Epithelial cell of alveolus of lung (primary cell): ENCODE results near the gene ID3. TPM values are rescaled to one million over a fixed set of nuclear protein-coding genes. Genes with fewer than 3 reads are reported as not detected.

Experiments
- total RNA-seq: library from RNA; depleted of rRNA; stranded (reverse); fragments of >200 nt; gene quantifications from 2 replicates; pipeline ENCODE4 v1.2.1, GENCODE V29; 2015

Gene ID3, protein sequence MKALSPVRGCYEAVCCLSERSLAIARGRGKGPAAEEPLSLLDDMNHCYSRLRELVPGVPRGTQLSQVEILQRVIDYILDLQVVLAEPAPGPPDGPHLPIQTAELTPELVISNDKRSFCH
- 114 and 706 TPM in 2 replicates for total RNA-seq

GRCh38 chr1:23559136-23559984, at the start of gene ID3:
TSS of gene ID3 (minus strand) at chr1:23559501. CDS start at chr1:23559426, 75 bp downstream.

DNA sequence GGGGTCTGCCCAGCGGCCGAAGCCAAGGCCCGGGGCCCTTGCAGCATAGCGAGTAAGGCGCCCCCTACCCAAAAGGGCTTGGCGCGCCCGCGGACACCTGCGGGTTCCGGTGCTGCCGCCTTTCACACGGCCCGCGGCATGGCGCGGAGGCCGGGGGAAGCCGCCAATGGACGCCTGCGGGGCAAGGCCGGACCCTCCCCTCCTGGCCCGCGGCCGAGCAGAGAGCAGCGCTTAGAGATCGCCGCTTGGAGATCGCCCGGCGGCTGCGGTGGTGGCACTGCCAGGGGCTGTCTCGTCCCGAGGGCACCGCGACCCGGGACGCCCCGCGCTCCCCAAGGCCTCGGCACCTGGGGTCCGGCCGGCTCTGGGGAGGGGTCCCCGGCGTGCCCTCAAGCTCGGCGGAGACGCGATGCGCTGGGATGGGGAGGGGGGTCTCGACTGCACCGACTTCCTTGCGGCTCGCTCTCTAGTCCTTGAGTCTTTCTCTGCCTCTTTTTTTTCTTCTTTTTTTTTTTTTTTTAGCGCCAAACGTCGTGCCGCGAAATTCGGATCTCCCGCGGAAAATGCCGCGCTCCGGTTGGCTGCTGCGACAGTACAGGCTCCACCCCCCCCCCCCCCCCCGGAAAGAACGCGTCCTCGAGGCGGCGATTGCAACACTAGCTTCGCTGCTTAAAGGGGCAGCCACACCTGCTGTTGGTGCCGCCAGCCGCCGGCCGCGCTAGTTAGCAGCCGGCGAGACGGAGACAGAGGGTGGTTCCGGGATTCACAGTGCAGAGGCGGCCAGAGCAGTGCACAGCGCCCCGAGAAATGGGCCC, 28.3 kb downstream of the ID3 start, which contains the start of gene E2F2:
Gene E2F2 (minus strand): TSS at position 487 of the 815 bp plus-strand sequence. CDS start 440 bp downstream, at position 47.

Other genes starting within 250 kb of the ID3 start
- 64.9 and 82.0 TPM in 2 replicates for gene HNRNPR, start 215.2 kb downstream of the ID3 start, total RNA-seq
- gene ZNF436, start 189.7 kb downstream of the ID3 start, total RNA-seq, result 8.0 and 14.3 TPM in 2 replicates
- gene TCEA3, start 134.8 kb downstream of the ID3 start, total RNA-seq, result 2.5 and 6.2 TPM in 2 replicates
- gene ASAP3, start 75.3 kb downstream of the ID3 start, total RNA-seq, result 14.5 and 38.8 TPM in 2 replicates
- gene E2F2, start 28.3 kb downstream of the ID3 start, total RNA-seq, result 1.2 and 2.3 TPM in 2 replicates
- gene RPL11, start 132.3 kb upstream of the ID3 start, total RNA-seq, result 875 and 1,510 TPM in 2 replicates
- 25.1 and 31.4 TPM in 2 replicates for gene ELOA, start 184.0 kb upstream of the ID3 start, total RNA-seq
- gene PITHD1, start 218.9 kb upstream of the ID3 start, total RNA-seq, result 39.4 and 40.2 TPM in 2 replicates
- 37.8 and 86.4 TPM in 2 replicates for gene LYPLA2, start 231.6 kb upstream of the ID3 start, total RNA-seq
- gene GALE, start 241.3 kb upstream of the ID3 start, total RNA-seq, result 10.7 and 71.2 TPM in 2 replicates